CMK (cell line): ENCODE results near the gene TMEM202.
"Not testable (repeated sequence)": the region's sequence is repeated elsewhere in the genome, so short reads cannot be mapped to it uniquely, and the experiment has no call there.

Source experiments
- DNase-seq: peaks from one replicate; pipeline ENCODE4 v3.0.0-alpha.2; 2010; ENCODE audit warnings: low read depth

TMEM202 gene, protein sequence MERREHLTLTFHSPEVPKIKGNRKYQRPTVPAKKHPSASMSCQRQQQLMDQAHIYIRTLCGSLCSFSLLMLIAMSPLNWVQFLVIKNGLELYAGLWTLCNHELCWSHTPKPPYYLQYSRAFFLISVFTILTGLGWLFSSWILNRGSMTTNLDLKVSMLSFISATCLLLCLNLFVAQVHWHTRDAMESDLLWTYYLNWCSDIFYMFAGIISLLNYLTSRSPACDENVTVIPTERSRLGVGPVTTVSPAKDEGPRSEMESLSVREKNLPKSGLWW

DNA sequence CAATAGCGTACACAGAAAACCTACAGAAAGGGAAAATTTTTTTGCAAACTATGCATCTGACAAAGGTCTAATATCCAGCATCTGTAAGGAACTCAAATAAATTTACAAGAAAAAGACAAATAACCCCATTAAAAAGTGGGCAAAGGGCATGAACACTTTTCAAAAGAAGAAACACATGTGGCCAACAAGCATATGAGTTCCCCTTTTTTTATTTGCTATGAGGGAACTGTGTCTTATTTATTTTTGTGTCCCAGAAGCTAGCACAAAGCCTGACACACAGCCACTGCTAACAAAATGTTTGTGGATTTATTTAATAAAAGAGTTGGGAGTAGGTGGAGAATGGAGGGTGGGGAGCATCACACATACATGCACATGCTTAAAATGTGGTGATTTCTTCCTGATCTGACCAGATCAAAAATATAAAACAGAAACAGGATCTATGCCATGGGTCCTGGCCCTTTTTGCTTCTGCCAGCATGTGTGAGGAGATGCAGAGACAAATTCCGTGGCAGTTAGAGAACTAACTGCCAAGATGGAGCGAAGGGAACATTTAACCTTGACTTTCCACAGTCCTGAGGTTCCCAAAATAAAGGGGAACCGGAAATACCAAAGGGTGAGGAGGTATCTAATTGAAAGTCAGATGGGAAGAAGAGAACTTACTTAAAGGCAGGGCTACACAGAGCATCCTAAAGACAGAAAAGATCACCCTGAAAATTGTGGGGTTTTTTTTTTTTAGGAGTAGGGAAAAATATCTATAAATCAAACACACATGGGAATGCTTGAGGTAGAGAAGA lies at the start of gene TMEM202:
Gene TMEM202, plus strand, starts transcription at position 510 of the 793 bp plus-strand sequence. Its CDS starts 22 bp downstream, at position 532.
- no peak for DNase-seq

GRCh38 chr15:72353266-72353665 lies 44.8 kb upstream of the TMEM202 start:
- no peak for DNase-seq

DNA sequence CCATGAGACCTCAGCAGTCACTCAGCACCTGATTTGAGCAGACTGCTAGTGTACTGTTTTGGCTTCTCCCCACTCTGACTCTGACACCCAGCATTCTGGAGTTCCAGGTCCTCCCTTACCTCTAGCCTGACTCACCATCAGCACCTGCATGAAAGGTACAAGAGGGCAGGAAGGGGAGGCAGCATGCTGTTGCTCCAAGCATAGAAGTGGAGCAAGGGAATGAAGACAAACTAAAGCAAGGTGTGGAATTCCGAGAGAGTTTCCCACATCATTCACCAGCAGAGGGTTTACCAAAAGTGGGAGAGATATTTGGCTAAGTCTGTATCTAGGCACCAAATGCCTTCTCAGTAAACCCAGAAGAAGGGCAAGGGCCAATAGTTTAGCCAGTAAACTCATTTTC lies 43.6 kb upstream of the TMEM202 start:
- DNase-seq: no peak

DNA sequence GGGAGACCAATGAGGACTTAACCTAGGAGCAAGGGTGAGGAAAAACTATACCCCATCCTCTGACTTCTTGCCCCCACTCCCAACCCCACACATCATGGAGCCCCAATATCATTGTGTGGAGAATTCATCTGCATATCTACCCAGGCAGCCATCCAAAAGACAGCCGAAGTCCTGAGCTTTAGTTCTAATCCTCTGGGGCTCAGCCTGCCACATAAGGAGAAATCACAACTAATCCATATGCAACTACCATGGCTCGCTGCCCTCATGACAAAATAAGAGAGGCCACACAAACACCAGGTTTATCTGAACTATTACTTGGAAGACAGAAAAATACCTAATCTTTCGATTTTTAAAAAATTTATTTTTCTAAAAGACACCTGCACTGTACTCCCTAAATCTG lies 40.0 kb upstream of the TMEM202 start:
- no peak for DNase-seq

GRCh38 chr15:72358650-72359171 lies 39.4 kb upstream of the TMEM202 start:
- no peak for DNase-seq

- DNase-seq: no peak
Measured at GRCh38 chr15:72361176-72361575, 36.9 kb upstream of the TMEM202 start.

- no peak for DNase-seq
Measured at GRCh38 chr15:72365844-72366243, 32.3 kb upstream of the TMEM202 start.

GRCh38 chr15:72368325-72368724 lies 29.8 kb upstream of the TMEM202 start:
- no peak for DNase-seq

DNA sequence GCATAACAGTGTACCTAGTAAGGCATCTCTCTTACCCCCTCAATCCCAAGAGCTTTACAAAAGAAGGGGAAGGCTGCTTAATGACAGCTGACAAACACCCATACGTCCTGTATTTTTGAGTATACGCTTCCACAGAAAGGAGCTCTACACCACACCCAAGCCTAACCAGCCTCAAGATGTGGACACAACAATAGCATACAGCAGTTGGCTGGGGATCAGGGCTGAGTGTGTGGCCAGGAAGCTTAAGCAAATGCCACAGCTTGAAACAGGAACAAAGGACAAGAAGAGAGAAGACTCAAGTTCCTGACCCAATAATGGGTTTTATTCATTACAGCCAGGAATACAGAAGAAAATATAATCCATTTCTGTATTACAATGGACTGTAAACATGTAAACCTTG lies 29.2 kb upstream of the TMEM202 start:
- DNase-seq: no peak

GRCh38 chr15:72369964-72370363 lies 28.1 kb upstream of the TMEM202 start:
- no peak for DNase-seq

- DNase-seq: no peak
Measured at GRCh38 chr15:72372361-72372760, 25.7 kb upstream of the TMEM202 start.

GRCh38 chr15:72375501-72375845 lies 22.6 kb upstream of the TMEM202 start:
- DNase-seq: no peak

DNA sequence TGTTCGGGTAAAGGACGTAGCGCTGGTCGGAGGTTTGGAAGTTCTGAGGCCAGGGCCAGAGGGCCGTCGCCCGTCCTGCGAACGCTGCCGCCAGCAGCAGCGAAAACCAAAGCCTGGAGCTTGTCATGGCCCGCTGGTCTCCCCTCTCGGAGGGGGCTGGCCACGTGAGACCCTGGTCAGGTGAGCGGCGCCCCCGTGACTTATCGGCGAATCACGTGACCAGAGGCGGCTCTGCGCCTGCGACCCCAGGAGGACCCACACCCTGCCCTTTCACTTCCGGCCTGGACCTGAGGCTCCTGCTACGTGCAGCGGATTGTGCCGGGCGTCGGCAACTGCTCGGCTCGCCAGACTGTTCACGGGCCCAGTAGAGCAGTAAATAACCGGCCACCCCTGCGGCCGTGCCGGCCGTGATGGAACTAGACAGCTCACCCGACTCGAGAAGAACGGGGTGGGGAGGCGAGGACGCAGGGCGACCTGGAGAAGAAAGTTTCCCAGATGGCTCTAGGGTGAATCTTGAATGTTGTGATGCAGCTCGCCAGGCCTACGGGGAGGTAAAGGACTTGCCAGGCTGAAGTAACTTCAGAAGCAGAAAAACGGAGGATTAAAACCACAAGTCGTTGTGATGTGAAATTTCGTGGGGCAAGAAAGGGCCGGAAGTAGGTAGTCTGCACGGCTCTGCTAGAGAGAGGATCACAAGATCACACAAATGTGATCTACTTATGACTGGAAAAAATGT lies 22.1 kb upstream of the TMEM202 start, which contains the start of gene HEXA:
Gene HEXA, minus strand, starts transcription at position 169 of the 736 bp plus-strand sequence. Its CDS starts 42 bp downstream, at position 127.
- peak; percentile 99 for DNase-seq

DNA sequence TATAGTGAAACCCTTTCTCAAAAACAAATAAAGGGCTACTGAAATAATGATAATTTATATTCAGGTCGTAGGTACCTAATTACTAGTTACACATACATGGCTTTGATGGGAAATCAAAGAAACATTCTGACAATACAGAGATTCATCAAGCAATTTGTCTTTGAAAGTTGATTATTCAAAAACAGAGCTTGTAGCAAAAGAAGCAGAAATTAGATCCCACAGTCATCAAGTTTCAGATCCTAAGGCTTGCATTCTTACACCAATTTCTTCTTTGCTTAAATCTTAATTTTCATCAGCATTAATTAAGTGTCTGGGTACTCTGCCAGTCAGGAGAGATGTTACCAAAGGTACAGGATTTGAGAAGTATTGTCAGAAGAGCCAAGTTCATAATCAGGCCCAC lies 20.8 kb upstream of the TMEM202 start:
- DNase-seq: no peak

DNA sequence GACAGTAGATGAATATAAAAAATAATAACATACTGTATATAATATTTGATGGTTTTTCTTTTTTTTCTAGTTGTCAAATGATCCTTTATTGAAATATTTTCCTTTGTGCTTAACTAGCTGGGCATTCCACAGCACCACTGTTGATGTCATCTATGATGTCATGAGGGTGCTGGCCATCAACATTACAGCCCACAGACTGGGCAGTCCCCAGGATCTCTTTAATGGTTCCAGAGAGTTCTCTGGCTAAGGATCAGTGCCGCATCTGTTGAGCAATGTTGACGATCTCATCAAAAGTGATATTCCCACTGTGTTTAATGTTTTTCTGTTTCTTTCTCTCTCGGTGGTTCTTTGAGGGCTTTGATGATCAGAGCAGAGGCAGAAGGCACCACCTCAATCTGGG lies 19.0 kb upstream of the TMEM202 start:
- not testable (repeated sequence) for DNase-seq

- no peak for DNase-seq
Measured at GRCh38 chr15:72379856-72380430, 18.2 kb upstream of the TMEM202 start.

DNA sequence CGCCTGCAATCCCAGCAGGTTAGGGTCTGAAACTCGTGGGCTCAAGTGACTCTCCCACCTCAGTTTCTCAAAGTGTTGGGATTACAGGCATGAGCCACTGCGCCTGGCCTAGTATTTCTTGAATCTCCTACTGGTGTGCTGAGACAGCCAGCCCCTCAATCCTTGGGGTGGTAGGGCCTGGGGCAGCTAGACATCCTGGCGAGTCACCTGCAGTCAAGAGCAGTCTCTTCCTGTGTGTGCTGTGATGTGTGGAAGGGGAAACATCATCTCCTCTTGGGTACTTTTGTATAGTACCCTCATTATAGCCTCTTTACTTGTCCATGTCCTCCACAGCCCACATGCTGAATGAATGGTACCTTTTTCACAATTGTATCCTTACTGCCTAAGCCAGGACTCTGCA lies 17.4 kb upstream of the TMEM202 start:
- DNase-seq: no peak

DNA sequence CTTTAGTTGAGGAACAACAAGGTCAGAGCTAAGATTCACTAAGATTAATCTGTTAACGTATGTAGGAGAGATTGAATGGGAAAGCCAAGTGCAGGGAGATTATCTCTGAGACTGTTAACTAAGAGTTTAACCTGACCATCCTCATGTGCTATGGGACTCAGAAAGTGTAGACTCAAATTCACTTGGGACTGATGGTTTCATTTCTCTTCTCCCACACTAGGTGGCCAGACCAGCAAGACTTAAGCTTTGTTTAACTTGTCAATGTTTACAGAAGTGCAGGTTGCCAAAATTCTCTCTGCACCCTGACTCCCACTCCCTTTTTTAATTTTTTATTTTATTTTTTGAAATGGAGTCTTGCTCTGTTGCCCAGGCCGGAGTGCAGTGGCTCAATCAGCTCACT lies 16.0 kb upstream of the TMEM202 start:
- DNase-seq: no peak

DNA sequence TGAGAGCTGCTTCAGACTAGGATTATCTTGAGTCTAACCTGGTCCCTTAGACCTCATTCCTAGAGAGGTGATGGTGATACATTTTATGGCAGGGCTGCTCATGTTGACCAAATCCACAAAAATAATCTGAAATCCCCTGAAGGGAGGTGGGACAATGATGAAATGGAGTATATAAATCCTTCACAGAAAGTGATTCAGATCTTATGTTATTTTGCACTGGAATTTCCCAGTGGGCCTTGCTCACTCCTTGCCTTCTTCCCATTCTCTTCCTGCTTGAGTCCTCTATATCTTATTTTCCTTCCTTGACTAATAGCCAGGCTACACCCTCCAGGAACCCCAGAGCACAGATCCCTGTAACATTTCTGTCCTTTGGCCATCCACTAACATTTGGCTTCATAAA lies 10.4 kb upstream of the TMEM202 start:
- DNase-seq: no peak

DNA sequence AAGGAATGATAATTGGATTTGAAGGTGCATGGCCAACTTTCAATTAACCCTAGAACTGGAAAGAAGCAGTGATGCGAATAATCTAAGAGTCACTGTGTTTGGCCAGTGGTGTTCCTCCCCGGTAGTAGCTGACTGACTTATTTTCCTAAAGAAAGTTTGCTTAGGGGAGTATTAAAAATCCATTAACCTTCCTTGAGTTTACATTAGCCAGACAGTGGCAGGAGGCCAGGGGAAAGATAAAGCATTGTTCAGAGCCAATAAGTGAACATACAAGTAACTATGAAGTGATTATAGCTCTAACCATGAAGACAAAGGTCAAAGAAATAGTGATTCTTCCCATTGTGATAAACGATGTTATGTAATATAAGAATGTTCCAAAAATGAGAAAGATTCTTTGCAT lies 8.9 kb upstream of the TMEM202 start:
- DNase-seq: no peak

GRCh38 chr15:72396331-72396730 lies 1.8 kb upstream of the TMEM202 start:
- not testable (repeated sequence) for DNase-seq

DNA sequence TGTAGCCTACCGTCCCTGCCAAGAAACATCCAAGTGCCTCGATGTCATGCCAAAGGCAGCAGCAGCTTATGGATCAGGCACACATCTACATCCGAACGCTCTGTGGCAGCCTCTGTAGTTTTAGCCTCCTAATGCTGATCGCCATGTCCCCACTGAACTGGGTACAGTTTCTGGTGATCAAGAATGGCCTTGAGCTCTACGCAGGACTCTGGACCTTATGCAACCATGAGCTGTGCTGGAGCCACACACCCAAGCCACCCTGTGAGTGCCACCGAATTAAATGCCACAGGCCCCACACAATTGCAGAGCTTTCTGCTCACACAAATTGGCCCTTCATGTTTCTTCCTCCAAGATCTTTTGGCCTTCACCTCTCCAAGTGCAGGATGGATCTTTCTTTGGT lies 543 bp downstream of the TMEM202 start:
- no peak for DNase-seq
